ENCODE measurements around the gene BPGM. TPM values are rescaled to one million over a fixed set of nuclear protein-coding genes. Genes with fewer than 3 reads are reported as not detected.
"Not testable (repeated sequence)": the region's sequence is repeated elsewhere in the genome, so short reads cannot be mapped to it uniquely, and the experiment has no call there.

BPGM gene
- total RNA-seq, 2 donors from 2014 or later: 22.3 to 27.7 TPM

GRCh38 chr7:134639061-134639460 is 7.6 kb upstream of the BPGM start:
- DNase-seq (no peak), ATAC-seq (replicated peaks in 1 of 2) (no peak)
- Mint-ChIP-seq H3K4me1 (ENCODE audit: low read depth) (peaks cover 37% of the 10 kb centered on the region), H3K27me3 (ENCODE audit: low read depth) (no peaks in the 10 kb centered on the region), H3K27ac (no peak overlapping the region), H3K4me3 (no peak overlapping the region), H3K36me3 (ENCODE audit: insufficient read depth in 2 of 2) (peaks cover 4 to 11% of the 10 kb centered on the region in 2 donors), H3K9me3 (peaks cover 1 to 4% of the 10 kb centered on the region in 2 donors)

GRCh38 chr7:134639683-134640279 is 6.9 kb upstream of the BPGM start:
- H3K9me3 Mint-ChIP-seq: peaks cover 1 to 4% of the 10 kb centered on the region in 2 donors
- H3K27me3 Mint-ChIP-seq (ENCODE audit: low read depth): no peaks in the 10 kb centered on the region
- H3K27ac Mint-ChIP-seq: no peak overlapping the region
- no peak for ATAC-seq (replicated peaks in 1 of 2)
- H3K4me1 Mint-ChIP-seq (ENCODE audit: low read depth): peaks cover 37% of the 10 kb centered on the region
- H3K4me3 Mint-ChIP-seq: no peak overlapping the region
- no peak for DNase-seq
- H3K36me3 Mint-ChIP-seq (ENCODE audit: insufficient read depth in 2 of 2): peaks cover 4 to 11% of the 10 kb centered on the region in 2 donors

GRCh38 chr7:134640842-134641715 is 5.6 kb upstream of the BPGM start:
- Mint-ChIP-seq H3K4me1 (ENCODE audit: low read depth) (peaks cover 26% of the 10 kb centered on the region), H3K4me3 (peak overlapping the region in 1 of 2 donors; percentile 8), H3K36me3 (ENCODE audit: insufficient read depth in 2 of 2) (peaks cover 4 to 10% of the 10 kb centered on the region in 2 donors), H3K9me3 (peaks cover under 1 to 4% of the 10 kb centered on the region in 2 donors), H3K27me3 (ENCODE audit: low read depth) (no peaks in the 10 kb centered on the region), H3K27ac (peak overlapping the region; percentile 99)
- ATAC-seq (replicated peaks in 1 of 2): peak; percentile 49 to 78
- no peak for DNase-seq

GRCh38 chr7:134641981-134642380 is 4.7 kb upstream of the BPGM start:
- not testable (repeated sequence) for H3K36me3 Mint-ChIP-seq (ENCODE audit: insufficient read depth in 2 of 2); H3K4me3 Mint-ChIP-seq; ATAC-seq (replicated peaks in 1 of 2); DNase-seq; H3K27me3 Mint-ChIP-seq (ENCODE audit: low read depth); H3K9me3 Mint-ChIP-seq
- peaks cover 17% of the 10 kb centered on the region for H3K4me1 Mint-ChIP-seq (ENCODE audit: low read depth)
- H3K27ac Mint-ChIP-seq: peak overlapping the region; percentile 20

- H3K9me3 Mint-ChIP-seq: peaks cover 0 to 2% of the 10 kb centered on the region in 2 donors
- H3K27ac Mint-ChIP-seq: no peak overlapping the region
Observed at GRCh38 chr7:134643131-134643530, 3.5 kb upstream of the BPGM start.

GRCh38 chr7:134645478-134645877 is 1.2 kb upstream of the BPGM start:
- no peak overlapping the region for H3K4me3 Mint-ChIP-seq
- peaks cover 4 to 6% of the 10 kb centered on the region in 2 donors for H3K36me3 Mint-ChIP-seq (ENCODE audit: insufficient read depth in 2 of 2)
- H3K27me3 Mint-ChIP-seq (ENCODE audit: low read depth): no peaks in the 10 kb centered on the region
- H3K9me3 Mint-ChIP-seq: peaks cover 0 to 2% of the 10 kb centered on the region in 2 donors
- no peak for ATAC-seq (replicated peaks in 1 of 2)
- H3K4me1 Mint-ChIP-seq (ENCODE audit: low read depth): peaks cover 30% of the 10 kb centered on the region
- no peak overlapping the region for H3K27ac Mint-ChIP-seq
- DNase-seq: no peak

More at GRCh38 chr7:134643131-134643530, 3.5 kb upstream of the BPGM start:
- Mint-ChIP-seq H3K36me3 (ENCODE audit: insufficient read depth in 2 of 2) (peaks cover 1 to 4% of the 10 kb centered on the region in 2 donors), H3K27me3 (ENCODE audit: low read depth) (no peaks in the 10 kb centered on the region), H3K4me1 (ENCODE audit: low read depth) (peaks cover 14% of the 10 kb centered on the region), H3K4me3 (no peak overlapping the region)
- ATAC-seq (replicated peaks in 1 of 2): no peak
- DNase-seq: no peak

GRCh38 chr7:134645935-134646334 is 718 bp upstream of the BPGM start:
- H3K4me1 Mint-ChIP-seq (ENCODE audit: low read depth): peaks cover 30% of the 10 kb centered on the region
- DNase-seq (no peak), ATAC-seq (replicated peaks in 1 of 2) (no peak)
- no peaks in the 10 kb centered on the region for H3K27me3 Mint-ChIP-seq (ENCODE audit: low read depth)
- H3K4me3 Mint-ChIP-seq: no peak overlapping the region
- H3K9me3 Mint-ChIP-seq: peaks cover 0 to 2% of the 10 kb centered on the region in 2 donors
- H3K27ac Mint-ChIP-seq: no peak overlapping the region
- H3K36me3 Mint-ChIP-seq (ENCODE audit: insufficient read depth in 2 of 2): peaks cover 4 to 5% of the 10 kb centered on the region in 2 donors

- H3K4me1 Mint-ChIP-seq (ENCODE audit: low read depth): peaks cover 37% of the 10 kb centered on the region
- DNase-seq (no peak), ATAC-seq (replicated peaks in 1 of 2) (no peak)
- no peaks in the 10 kb centered on the region for H3K27me3 Mint-ChIP-seq (ENCODE audit: low read depth)
- H3K36me3 Mint-ChIP-seq (ENCODE audit: insufficient read depth in 2 of 2): peaks cover 2 to 5% of the 10 kb centered on the region in 2 donors
- no peaks in the 10 kb centered on the region for H3K9me3 Mint-ChIP-seq
- H3K4me3 Mint-ChIP-seq: no peak overlapping the region
- peak overlapping the region; percentile 95 for H3K27ac Mint-ChIP-seq
Observed at GRCh38 chr7:134648456-134648855, 1.8 kb downstream of the BPGM start.

GRCh38 chr7:134649226-134649775 is 2.6 kb downstream of the BPGM start:
- H3K36me3 Mint-ChIP-seq (ENCODE audit: insufficient read depth in 2 of 2): peaks cover 2 to 5% of the 10 kb centered on the region in 2 donors
- peaks cover 46% of the 10 kb centered on the region for H3K4me1 Mint-ChIP-seq (ENCODE audit: low read depth)
- DNase-seq (no peak), ATAC-seq (replicated peaks in 1 of 2) (no peak)
- H3K4me3 Mint-ChIP-seq: peak overlapping the region; percentile 38 to 75
- no peaks in the 10 kb centered on the region for H3K27me3 Mint-ChIP-seq (ENCODE audit: low read depth)
- peak overlapping the region; percentile 72 for H3K27ac Mint-ChIP-seq
- H3K9me3 Mint-ChIP-seq: no peaks in the 10 kb centered on the region

- Mint-ChIP-seq H3K4me3 (no peak overlapping the region), H3K36me3 (ENCODE audit: insufficient read depth in 2 of 2) (peaks cover 13 to 19% of the 10 kb centered on the region in 2 donors), H3K27me3 (ENCODE audit: low read depth) (no peaks in the 10 kb centered on the region), H3K27ac (no peak overlapping the region), H3K4me1 (ENCODE audit: low read depth) (peaks cover 57% of the 10 kb centered on the region), H3K9me3 (peaks cover 5 to 10% of the 10 kb centered on the region in 2 donors)
- ATAC-seq (replicated peaks in 1 of 2) (no peak), DNase-seq (no peak)
Observed at GRCh38 chr7:134651991-134652390, 5.3 kb downstream of the BPGM start.

- Mint-ChIP-seq H3K36me3 (ENCODE audit: insufficient read depth in 2 of 2) (peaks cover 15 to 18% of the 10 kb centered on the region in 2 donors), H3K4me1 (ENCODE audit: low read depth) (peaks cover 52% of the 10 kb centered on the region)
Observed at GRCh38 chr7:134654104-134654775, 7.6 kb downstream of the BPGM start.

GRCh38 chr7:134657526-134657925 is 10.9 kb downstream of the BPGM start:
- Mint-ChIP-seq H3K9me3 (peaks cover 5 to 10% of the 10 kb centered on the region in 2 donors), H3K27me3 (ENCODE audit: low read depth) (no peaks in the 10 kb centered on the region), H3K27ac (peak overlapping the region; percentile 36), H3K36me3 (ENCODE audit: insufficient read depth in 2 of 2) (peaks cover 15 to 19% of the 10 kb centered on the region in 2 donors), H3K4me1 (ENCODE audit: low read depth) (peaks cover 52% of the 10 kb centered on the region), H3K4me3 (no peak overlapping the region)
- DNase-seq (no peak), ATAC-seq (replicated peaks in 1 of 2) (no peak)

More at GRCh38 chr7:134654104-134654775, 7.6 kb downstream of the BPGM start:
- DNase-seq (peak in 1 of 2 donors; percentile 18), ATAC-seq (replicated peaks in 1 of 2) (peak; percentile 90)
- H3K4me3 Mint-ChIP-seq: peak overlapping the region; percentile 57 to 69
- peak overlapping the region; percentile 88 for H3K27ac Mint-ChIP-seq
- no peaks in the 10 kb centered on the region for H3K27me3 Mint-ChIP-seq (ENCODE audit: low read depth)
- H3K9me3 Mint-ChIP-seq: peaks cover 5 to 10% of the 10 kb centered on the region in 2 donors

Measured in activated T-cell treated with anti-CD3 and anti-CD28 coated beads, Interleukin-2, amount 50 U/mL, for 72 hours (primary cell).